HL-60 (cell line): ENCODE results near the gene PIK3CA.

Experiments
- CTCF ChIP-seq: IDR thresholded peaks from one replicate; pipeline ENCODE4 v1.5.1; 2011; ENCODE audit warnings: low read length, control low read depth, inconsistent platforms; ENCODE audit not compliant: insufficient read depth
- GABPA ChIP-seq: IDR thresholded peaks from 2 replicates; pipeline ENCODE4 v1.6.1; 2012; ENCODE audit warnings: low read depth
- POLR2AphosphoS5 ChIP-seq: IDR thresholded peaks from 2 replicates; pipeline ENCODE4 v1.6.1; 2012; ENCODE audit warnings: low read depth
- SPI1 ChIP-seq: IDR thresholded peaks from 2 replicates; pipeline ENCODE4 v1.6.1; 2012; ENCODE audit warnings: low read depth, mild to moderate bottlenecking, borderline replicate concordance
- TF ChIP-seq, protein P1 (sequence below): IDR thresholded peaks from 2 replicates; pipeline ENCODE4 v1.6.1; 2012; ENCODE audit warnings: low read depth; ENCODE audit not compliant: insufficient replicate concordance

GRCh38 chr3:179186426-179186825 is 38.3 kb downstream of the PIK3CA start:
- TF ChIP-seq CTCF (no peak), GABPA (no peak), POLR2AphosphoS5 (no peak), SPI1 (no peak)
- TF ChIP-seq, protein P1, sequence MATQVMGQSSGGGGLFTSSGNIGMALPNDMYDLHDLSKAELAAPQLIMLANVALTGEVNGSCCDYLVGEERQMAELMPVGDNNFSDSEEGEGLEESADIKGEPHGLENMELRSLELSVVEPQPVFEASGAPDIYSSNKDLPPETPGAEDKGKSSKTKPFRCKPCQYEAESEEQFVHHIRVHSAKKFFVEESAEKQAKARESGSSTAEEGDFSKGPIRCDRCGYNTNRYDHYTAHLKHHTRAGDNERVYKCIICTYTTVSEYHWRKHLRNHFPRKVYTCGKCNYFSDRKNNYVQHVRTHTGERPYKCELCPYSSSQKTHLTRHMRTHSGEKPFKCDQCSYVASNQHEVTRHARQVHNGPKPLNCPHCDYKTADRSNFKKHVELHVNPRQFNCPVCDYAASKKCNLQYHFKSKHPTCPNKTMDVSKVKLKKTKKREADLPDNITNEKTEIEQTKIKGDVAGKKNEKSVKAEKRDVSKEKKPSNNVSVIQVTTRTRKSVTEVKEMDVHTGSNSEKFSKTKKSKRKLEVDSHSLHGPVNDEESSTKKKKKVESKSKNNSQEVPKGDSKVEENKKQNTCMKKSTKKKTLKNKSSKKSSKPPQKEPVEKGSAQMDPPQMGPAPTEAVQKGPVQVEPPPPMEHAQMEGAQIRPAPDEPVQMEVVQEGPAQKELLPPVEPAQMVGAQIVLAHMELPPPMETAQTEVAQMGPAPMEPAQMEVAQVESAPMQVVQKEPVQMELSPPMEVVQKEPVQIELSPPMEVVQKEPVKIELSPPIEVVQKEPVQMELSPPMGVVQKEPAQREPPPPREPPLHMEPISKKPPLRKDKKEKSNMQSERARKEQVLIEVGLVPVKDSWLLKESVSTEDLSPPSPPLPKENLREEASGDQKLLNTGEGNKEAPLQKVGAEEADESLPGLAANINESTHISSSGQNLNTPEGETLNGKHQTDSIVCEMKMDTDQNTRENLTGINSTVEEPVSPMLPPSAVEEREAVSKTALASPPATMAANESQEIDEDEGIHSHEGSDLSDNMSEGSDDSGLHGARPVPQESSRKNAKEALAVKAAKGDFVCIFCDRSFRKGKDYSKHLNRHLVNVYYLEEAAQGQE, result no peak
